Measurements from ENCODE around the gene RIT1. TPM values are rescaled to one million over a fixed set of nuclear protein-coding genes. Genes with fewer than 3 reads are reported as not detected.

Gene RIT1
- total RNA-seq, 3 donors from 2014 or later = 29.2 to 32.6 (median 29.4) TPM

DNA sequence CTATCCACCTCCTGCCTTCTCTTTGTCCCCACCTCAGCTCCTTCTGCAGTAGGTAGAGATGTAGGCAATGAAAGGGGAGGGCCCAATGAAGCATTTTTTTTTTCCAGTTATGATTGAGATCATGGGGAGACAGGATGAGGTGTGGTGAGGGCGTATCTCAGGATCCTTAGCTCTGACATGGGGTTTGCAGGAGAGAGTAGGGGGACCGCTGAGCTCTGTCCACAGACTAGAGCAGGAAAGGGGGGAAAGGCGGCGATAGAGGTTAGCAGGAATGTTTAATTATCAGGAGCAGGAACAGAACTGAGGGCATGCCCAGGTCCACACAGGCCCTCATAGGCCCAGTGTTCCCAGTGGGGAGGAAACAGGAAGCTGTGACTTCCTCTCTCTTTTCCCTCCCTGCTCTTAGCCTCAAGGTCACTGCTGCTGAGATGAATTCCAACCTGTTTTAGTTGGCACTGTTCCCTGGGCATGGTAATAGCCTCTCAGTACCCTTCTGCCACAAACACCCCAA, 29.4 kb upstream of the RIT1 start:
- Histone ChIP-seq H3K4me3 (no peak overlapping the region), H3K27ac (peak overlapping the region; percentile 75 to 86), H3K4me1 (peaks cover 0 to 27% of the 10 kb centered on the region in 2 donors), H3K27me3 (no peaks in the 10 kb centered on the region), H3K9me3 (no peaks in the 10 kb centered on the region), H3K36me3 (no peaks in the 10 kb centered on the region)
- intact Hi-C loops (cut with DNase I; ENCODE audit: low total_unique reads) = loop anchor here (5.0 kb wide), 1 partner anchor 47 kb away; no protein-coding TSS in a partner anchor
- TF ChIP-seq, protein P1, sequence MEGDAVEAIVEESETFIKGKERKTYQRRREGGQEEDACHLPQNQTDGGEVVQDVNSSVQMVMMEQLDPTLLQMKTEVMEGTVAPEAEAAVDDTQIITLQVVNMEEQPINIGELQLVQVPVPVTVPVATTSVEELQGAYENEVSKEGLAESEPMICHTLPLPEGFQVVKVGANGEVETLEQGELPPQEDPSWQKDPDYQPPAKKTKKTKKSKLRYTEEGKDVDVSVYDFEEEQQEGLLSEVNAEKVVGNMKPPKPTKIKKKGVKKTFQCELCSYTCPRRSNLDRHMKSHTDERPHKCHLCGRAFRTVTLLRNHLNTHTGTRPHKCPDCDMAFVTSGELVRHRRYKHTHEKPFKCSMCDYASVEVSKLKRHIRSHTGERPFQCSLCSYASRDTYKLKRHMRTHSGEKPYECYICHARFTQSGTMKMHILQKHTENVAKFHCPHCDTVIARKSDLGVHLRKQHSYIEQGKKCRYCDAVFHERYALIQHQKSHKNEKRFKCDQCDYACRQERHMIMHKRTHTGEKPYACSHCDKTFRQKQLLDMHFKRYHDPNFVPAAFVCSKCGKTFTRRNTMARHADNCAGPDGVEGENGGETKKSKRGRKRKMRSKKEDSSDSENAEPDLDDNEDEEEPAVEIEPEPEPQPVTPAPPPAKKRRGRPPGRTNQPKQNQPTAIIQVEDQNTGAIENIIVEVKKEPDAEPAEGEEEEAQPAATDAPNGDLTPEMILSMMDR (IDR thresholded peaks at IDR 0.05) = no peak
- TF ChIP-seq POLR2AphosphoS5 (IDR thresholded peaks at IDR 0.05) (peak in 2 of 3 donors; percentile 22 to 34), POLR2A (IDR thresholded peaks at IDR 0.05) (no peak)
- DNase-seq (ENCODE audit: low spot score in 2 of 2) = no peak

DNA sequence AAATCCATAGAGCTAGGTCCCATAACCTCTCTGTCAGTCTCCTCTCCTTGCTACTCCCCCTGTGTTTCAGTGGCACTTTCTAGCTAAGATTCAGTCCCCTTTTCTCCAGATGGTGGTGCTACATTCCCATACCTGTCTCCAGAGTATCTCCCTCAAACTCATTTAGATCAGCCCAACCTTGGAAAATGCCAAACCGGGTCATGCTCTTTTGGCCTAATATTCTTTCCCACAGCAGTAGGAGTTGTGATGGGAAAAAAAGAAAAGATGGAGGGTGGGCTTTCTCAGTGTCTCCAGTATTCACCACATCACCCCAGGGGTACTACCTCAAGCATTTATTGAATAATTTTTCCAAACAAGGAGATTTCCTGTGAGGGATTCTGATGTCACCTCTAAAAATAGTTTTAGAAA, 27.1 kb upstream of the RIT1 start:
- Histone ChIP-seq H3K36me3 (no peaks in the 10 kb centered on the region), H3K4me3 (no peak overlapping the region), H3K27ac (peak overlapping the region; percentile 0 to 1), H3K4me1 (peaks cover 4 to 29% of the 10 kb centered on the region in 2 donors), H3K27me3 (no peaks in the 10 kb centered on the region), H3K9me3 (no peaks in the 10 kb centered on the region)
- intact Hi-C loops (cut with DNase I; ENCODE audit: low total_unique reads) = no loop called here
- no peak for DNase-seq (ENCODE audit: low spot score in 2 of 2)
- TF ChIP-seq, protein P1 (IDR thresholded peaks at IDR 0.05) = peak; percentile 38 to 61 (median 57)
- TF ChIP-seq POLR2A (IDR thresholded peaks at IDR 0.05) (no peak), POLR2AphosphoS5 (IDR thresholded peaks at IDR 0.05) (peak in 1 of 3 donors; percentile 38)

DNA sequence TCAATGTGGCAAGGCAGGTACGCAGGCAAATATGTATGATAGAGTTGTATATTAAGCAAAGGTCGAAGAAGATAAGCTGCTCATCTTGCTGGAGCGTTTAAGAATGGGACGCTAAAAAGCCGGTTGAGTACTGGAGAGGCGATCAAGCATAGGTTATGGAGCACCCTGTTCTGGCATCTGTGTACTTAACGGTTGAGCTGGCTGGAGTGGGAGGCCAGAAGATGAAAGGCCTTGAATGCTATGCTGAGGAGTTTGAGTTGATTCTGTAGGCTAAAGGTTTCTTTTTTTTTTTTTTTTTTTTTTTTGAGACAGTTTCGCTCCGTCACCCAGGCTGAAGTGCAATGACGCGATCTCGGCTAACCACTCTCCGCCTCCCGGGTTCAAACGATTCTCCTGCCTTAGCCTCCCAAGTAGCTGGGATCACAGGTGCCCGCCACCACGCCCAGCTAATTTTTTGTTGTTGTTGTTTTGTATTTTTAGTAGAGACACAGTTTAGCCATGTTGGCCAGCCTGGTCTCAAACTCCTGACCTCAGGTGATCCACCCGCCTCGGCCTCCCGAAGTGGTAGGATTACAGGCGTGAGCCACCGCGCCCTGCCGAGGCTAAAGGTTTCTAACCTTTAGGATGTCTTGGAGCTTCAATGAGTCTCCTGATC, 23.9 kb upstream of the RIT1 start:
- TF ChIP-seq POLR2A (IDR thresholded peaks at IDR 0.05) (no peak), POLR2AphosphoS5 (IDR thresholded peaks at IDR 0.05) (no peak)
- TF ChIP-seq, protein P1 (IDR thresholded peaks at IDR 0.05) = no peak
- peak overlapping the region; percentile 89 to 96 for H3K27ac ChIP-seq
- intact Hi-C loops (cut with DNase I; ENCODE audit: low total_unique reads) = no loop called here
- H3K4me1 ChIP-seq = peaks cover 12 to 18% of the 10 kb centered on the region in 2 donors
- no peak for DNase-seq (ENCODE audit: low spot score in 2 of 2)
- no peaks in the 10 kb centered on the region for H3K9me3 ChIP-seq
- H3K4me3 ChIP-seq = peak overlapping the region; percentile 58 to 94 (median 78)
- no peaks in the 10 kb centered on the region for H3K36me3 ChIP-seq
- H3K27me3 ChIP-seq = no peaks in the 10 kb centered on the region

DNA sequence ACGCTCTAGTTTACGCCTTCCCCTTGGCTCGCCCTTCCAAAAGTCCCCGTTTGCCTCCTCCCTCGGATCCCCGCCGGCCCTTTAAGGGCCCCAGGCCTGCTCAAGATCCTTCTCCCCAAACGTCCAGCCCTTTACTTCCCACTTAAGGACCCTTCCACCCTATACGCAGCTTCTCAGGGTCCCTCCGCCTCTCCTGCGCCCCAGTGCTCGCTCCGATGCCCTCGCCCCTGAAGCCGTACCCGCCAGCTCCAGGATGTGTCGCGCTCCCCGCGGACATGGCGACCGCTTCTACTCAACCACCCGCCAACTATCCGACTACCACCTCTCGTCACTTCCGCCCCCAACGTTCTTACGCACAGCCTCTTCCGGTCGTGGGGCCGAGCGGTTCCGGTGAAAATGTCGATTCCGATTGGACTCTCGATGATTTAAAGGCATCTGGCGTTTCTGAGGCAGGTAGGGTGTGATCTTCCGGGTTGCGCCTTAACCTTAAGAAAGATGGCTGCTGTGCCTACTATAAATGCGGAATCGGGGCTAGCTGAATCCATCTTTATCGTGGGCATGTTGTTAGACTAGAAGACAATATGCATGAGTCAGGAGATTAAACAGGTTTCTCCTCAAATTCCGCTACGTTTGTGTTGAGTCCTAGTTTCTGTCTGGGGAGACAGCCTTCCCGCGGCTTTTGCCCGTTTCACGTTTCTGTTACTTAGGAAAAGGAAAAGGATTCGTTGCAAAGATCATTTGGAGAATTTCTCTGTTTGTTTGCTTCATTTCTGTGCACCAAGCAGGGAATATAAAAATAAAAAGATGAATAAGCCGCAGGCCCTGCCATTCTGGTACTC, 23.2 kb upstream of the RIT1 start, which contains the start of gene KHDC4:
Gene KHDC4 (minus strand): TSS at position 317 of the 839 bp plus-strand sequence. CDS start 40 bp downstream, at position 277.
- H3K4me3 ChIP-seq = peak within 1 kb of the TSS; percentile 58 to 94 (median 78)
- TF ChIP-seq POLR2A (IDR thresholded peaks at IDR 0.05) (peak; percentile 99), POLR2AphosphoS5 (IDR thresholded peaks at IDR 0.05) (peak; percentile 99 to 100 (median 99))
- TF ChIP-seq, protein P1 (IDR thresholded peaks at IDR 0.05) = peak in 2 of 3 donors; percentile 23 to 31
- H3K9me3 ChIP-seq = no peaks in the 10 kb centered on the region
- intact Hi-C loops (cut with DNase I; ENCODE audit: low total_unique reads) = no loop called here
- no peaks in the 10 kb centered on the region for H3K27me3 ChIP-seq
- no peaks in the 10 kb centered on the region for H3K36me3 ChIP-seq
- peak within 1 kb of the TSS; percentile 89 to 96 for H3K27ac ChIP-seq
- H3K4me1 ChIP-seq = peaks cover 12 to 19% of the 10 kb centered on the region in 2 donors
- peak; percentile 95 to 97 for DNase-seq (ENCODE audit: low spot score in 2 of 2)
